Activated T-helper 17 cell treated with anti-CD3 and anti-CD28 coated beads, Interleukin-2, amount 50 U/mL, for 72 hours (primary cell): ENCODE data around the gene ZBP1. TPM values are rescaled to one million over a fixed set of nuclear protein-coding genes. Genes with fewer than 3 reads are reported as not detected.

Experiments
- ATAC-seq: fragments of 150-1000 bp; cut with Tn5 transposase; replicated peaks from 2 replicates; pipeline ENCODE4 v1.10.0; 2021; ENCODE audit warnings: mild to moderate bottlenecking, moderate library complexity
- H3K27ac Mint-ChIP-seq: one replicate; pipeline ENCODE4 v1.8.0; 2022; ENCODE audit warnings: mixed read lengths
- H3K27me3 Mint-ChIP-seq: one replicate; pipeline ENCODE4 v1.8.0; 2022; ENCODE audit warnings: mixed read lengths
- H3K36me3 Mint-ChIP-seq: one replicate; pipeline ENCODE4 v1.8.0; 2022; ENCODE audit warnings: low read depth, mild to moderate bottlenecking, mixed read lengths
- H3K4me1 Mint-ChIP-seq: one replicate; pipeline ENCODE4 v1.8.0; 2022; ENCODE audit warnings: mixed read lengths
- H3K4me3 Mint-ChIP-seq: one replicate; pipeline ENCODE4 v1.8.0; 2022; ENCODE audit warnings: mild to moderate bottlenecking, mixed read lengths
- H3K9me3 Mint-ChIP-seq: one replicate; pipeline ENCODE4 v1.8.0; 2022; ENCODE audit warnings: mixed read lengths
- total RNA-seq, 2 donors: library from RNA; stranded (reverse); gene quantifications; one replicate each; pipeline ENCODE4 v1.2.3, GENCODE V29; 2022

ZBP1 gene
- total RNA-seq, 2 donors from 2014 or later = 1.0 to 1.7 TPM

DNA sequence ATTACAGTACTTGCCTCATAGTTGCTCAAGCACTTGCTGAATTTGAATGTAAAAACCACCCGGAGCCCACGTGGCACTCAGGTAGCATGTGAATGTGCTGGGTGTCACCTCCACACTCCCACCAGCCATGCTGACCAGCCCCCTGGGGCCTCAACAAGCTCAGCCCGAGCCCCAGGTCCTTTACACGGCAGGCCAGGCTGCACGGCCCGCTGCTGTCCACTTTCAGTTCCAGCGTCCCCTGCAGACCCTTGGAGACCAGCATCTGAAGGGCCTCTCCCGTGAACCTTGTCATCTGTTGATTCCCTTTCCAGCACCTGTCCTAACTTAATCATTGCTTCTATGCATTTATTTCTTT, 33.3 kb upstream of the ZBP1 start:
- peaks cover 6% of the 10 kb centered on the region for H3K4me1 Mint-ChIP-seq

DNA sequence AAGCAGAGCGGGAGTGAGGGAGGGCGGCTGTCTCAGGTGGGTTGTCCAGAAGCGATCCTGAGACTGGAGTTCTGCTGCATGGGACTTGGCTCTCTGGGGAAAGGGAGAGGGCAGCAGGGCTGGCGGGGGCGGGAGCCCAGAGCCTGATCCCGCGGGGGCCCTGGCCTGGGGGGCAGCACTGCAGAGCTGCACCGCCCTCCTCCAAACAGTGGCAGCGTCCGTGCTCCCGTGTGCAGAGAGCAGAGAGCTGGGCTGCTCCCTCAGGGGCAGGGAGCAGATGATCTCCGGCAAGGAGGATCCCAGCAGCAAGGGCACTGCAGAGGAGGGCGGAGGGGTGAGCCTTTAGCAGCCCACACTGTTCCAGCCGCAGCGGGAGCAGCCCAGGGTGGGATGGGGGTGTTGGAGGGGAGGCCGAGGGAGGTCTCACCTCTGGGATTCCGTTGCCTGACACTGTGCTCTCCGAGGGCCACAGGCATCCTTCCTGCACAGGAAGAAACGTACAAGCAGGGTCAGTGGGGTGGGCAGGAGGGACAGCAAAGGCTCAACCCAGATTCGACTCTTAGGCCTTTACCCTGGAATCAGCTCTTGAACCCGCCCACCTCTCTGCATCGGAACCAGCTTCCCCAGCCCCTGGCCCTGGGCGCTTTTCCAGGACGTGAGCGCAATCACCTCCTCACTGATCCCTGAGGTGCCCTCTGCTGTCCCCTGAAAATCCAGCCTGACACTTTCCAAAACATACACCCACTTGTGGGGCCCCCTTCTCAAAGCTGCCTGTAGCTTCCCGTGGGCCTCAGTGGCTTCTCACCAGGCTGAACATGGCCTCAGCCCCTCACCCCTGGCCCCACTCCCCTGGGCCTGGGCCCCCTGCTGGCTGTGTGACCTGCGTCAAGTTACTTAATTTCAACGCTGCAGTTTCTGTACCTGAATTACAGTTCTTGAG, 32.6 kb upstream of the ZBP1 start:
- no peak overlapping the region for H3K4me3 Mint-ChIP-seq
- H3K4me1 Mint-ChIP-seq = peaks cover 1% of the 10 kb centered on the region
- no peaks in the 10 kb centered on the region for H3K9me3 Mint-ChIP-seq
- no peaks in the 10 kb centered on the region for H3K27me3 Mint-ChIP-seq
- H3K36me3 Mint-ChIP-seq = no peaks in the 10 kb centered on the region
- H3K27ac Mint-ChIP-seq = no peak overlapping the region
- no peak for ATAC-seq

More for the DNA sequence above, 33.3 kb upstream of the ZBP1 start:
- H3K36me3 Mint-ChIP-seq = no peaks in the 10 kb centered on the region
- H3K27me3 Mint-ChIP-seq = no peaks in the 10 kb centered on the region
- H3K4me3 Mint-ChIP-seq = no peak overlapping the region
- ATAC-seq = no peak
- no peaks in the 10 kb centered on the region for H3K9me3 Mint-ChIP-seq
- no peak overlapping the region for H3K27ac Mint-ChIP-seq

DNA sequence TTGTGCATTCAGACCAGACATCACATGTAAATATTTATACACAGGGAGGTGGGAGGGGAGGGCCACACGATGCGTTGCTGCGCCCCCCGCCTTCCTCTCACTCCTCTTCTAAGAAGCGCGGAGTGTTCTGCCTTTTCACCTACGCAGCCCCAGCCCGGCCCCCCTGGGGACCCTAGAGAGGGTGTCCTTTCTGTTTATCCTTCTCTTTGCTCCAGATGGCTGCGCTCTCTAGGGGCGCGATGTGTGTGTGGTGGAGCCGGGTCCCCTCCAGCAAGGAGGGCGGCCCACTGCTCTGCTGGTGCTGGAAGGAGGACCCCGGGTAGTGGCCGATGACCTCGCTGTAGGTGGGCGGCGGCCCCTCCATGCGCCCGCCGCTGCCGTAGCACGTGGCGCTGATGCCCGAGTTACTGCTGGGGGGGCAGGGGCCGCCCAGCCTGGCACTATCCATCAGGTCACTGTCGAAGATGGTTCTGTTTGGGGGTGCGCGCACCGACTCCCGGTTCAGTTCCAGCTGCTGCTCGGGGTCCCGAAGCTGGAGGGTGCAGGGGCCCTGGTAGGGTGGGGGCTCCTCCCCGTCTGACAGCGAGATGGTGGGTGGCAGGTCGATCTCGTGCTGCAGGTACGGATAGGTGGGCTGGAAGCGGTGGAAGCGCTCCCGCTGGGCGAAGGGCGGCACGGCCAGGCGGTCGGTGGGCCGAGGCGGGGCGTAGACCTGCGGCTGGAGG, 31.8 kb upstream of the ZBP1 start:
- Mint-ChIP-seq H3K9me3 (no peaks in the 10 kb centered on the region), H3K27me3 (no peaks in the 10 kb centered on the region), H3K4me3 (no peak overlapping the region), H3K27ac (no peak overlapping the region), H3K36me3 (no peaks in the 10 kb centered on the region), H3K4me1 (no peaks in the 10 kb centered on the region)
- no peak for ATAC-seq

- Mint-ChIP-seq H3K4me1 (no peaks in the 10 kb centered on the region), H3K4me3 (no peak overlapping the region), H3K36me3 (no peaks in the 10 kb centered on the region), H3K27me3 (no peaks in the 10 kb centered on the region), H3K9me3 (no peaks in the 10 kb centered on the region), H3K27ac (no peak overlapping the region)
- ATAC-seq = no peak
Measured at GRCh38 chr20:57650756-57651483, 30.7 kb upstream of the ZBP1 start.

- H3K27me3 Mint-ChIP-seq = no peaks in the 10 kb centered on the region
- no peaks in the 10 kb centered on the region for H3K36me3 Mint-ChIP-seq
- no peaks in the 10 kb centered on the region for H3K9me3 Mint-ChIP-seq
- no peaks in the 10 kb centered on the region for H3K4me1 Mint-ChIP-seq
- H3K4me3 Mint-ChIP-seq = no peak overlapping the region
- no peak for ATAC-seq
- H3K27ac Mint-ChIP-seq = no peak overlapping the region
Measured at GRCh38 chr20:57650266-57650665, 30.0 kb upstream of the ZBP1 start.

DNA sequence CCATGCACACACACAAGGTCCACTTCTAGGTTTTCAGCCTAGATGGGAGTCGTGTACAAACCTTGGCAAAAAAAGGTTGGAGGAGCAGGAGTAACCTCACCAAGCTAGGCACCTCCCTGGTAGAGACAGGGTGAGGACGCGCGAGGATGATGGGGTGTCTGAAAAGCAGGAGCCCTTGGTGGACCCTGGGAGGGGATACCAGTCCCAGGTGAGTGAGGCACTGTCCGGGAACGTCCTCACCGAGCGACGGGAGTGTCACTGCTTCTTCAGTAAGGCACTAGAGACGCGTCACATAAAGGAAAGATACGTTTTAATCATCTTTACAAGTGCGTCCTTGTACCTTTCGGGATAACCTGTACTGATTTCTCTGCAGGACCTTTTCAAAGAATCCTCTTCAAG, 29.4 kb upstream of the ZBP1 start:
- ATAC-seq = no peak
- no peaks in the 10 kb centered on the region for H3K36me3 Mint-ChIP-seq
- no peak overlapping the region for H3K4me3 Mint-ChIP-seq
- no peak overlapping the region for H3K27ac Mint-ChIP-seq
- no peaks in the 10 kb centered on the region for H3K4me1 Mint-ChIP-seq
- peaks cover 3% of the 10 kb centered on the region for H3K9me3 Mint-ChIP-seq
- no peaks in the 10 kb centered on the region for H3K27me3 Mint-ChIP-seq

DNA sequence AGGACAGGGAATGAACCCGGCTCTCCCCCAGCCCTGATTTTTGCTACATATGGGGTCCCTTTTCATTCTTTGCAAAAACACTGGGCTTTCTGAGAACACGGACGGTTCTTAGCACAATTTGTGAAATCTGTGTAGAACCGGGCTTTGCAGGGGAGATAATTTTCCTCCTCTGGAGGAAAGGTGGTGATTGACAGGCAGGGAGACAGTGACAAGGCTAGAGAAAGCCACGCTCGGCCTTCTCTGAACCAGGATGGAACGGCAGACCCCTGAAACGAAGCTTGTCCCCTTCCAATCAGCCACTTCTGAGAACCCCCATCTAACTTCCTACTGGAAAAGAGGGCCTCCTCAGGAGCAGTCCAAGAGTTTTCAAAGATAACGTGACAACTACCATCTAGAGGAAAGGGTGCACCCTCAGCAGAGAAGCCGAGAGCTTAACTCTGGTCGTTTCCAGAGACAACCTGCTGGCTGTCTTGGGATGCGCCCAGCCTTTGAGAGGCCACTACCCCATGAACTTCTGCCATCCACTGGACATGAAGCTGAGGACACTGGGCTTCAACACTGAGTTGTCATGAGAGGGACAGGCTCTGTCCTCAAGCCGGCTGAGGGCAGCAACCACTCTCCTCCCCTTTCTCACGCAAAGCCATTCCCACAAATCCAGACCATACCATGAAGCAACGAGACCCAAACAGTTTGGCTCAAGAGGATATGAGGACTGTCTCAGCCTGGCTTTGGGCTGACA, 28.8 kb upstream of the ZBP1 start:
- ATAC-seq = no peak
- no peaks in the 10 kb centered on the region for H3K4me1 Mint-ChIP-seq
- H3K9me3 Mint-ChIP-seq = peaks cover 8% of the 10 kb centered on the region
- H3K27ac Mint-ChIP-seq = no peak overlapping the region
- H3K4me3 Mint-ChIP-seq = no peak overlapping the region
- H3K36me3 Mint-ChIP-seq = no peaks in the 10 kb centered on the region
- no peaks in the 10 kb centered on the region for H3K27me3 Mint-ChIP-seq

DNA sequence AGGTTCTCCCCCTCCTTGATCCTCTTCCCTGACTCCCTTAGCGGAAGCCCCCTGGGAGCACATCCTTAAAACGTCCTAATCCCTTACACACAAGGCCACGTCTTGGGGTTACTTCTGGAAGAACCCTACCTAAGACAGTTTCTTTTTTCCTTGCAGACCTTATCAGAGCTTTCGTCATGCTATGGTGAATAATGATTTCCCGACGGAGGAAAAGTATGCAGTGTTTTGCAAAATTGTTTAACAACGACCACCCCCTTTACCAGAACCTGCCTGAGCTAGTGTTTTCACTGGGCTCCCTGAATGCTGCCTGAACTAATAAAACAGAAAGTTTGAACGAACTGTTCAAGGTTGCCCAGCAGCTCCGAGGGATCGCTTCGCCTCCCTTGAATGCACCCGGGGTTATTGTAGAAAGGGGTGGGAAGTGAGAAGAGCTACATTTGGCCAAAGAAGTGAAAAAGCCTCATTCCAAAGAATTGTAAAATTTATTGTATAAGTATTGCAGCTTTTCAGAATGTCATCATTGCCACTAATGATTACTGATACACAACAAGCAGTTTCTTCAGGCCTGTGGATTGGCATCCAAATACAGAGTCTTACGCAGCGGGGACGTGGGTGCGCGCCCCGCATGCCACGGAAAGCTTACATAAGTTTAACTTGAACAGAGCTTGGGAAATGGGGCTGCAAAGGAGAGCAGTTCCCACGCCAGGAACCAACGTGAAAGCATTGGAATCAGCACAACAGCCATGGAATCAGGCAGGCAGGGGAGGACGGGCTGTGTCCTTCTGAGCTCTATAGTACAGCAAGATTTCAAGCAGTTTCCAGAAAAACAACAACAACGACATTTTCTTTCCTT, 27.9 kb upstream of the ZBP1 start:
- ATAC-seq = no peak
- no peak overlapping the region for H3K4me3 Mint-ChIP-seq
- H3K9me3 Mint-ChIP-seq = peaks cover 11% of the 10 kb centered on the region
- no peaks in the 10 kb centered on the region for H3K36me3 Mint-ChIP-seq
- no peaks in the 10 kb centered on the region for H3K4me1 Mint-ChIP-seq
- no peak overlapping the region for H3K27ac Mint-ChIP-seq
- no peaks in the 10 kb centered on the region for H3K27me3 Mint-ChIP-seq

DNA sequence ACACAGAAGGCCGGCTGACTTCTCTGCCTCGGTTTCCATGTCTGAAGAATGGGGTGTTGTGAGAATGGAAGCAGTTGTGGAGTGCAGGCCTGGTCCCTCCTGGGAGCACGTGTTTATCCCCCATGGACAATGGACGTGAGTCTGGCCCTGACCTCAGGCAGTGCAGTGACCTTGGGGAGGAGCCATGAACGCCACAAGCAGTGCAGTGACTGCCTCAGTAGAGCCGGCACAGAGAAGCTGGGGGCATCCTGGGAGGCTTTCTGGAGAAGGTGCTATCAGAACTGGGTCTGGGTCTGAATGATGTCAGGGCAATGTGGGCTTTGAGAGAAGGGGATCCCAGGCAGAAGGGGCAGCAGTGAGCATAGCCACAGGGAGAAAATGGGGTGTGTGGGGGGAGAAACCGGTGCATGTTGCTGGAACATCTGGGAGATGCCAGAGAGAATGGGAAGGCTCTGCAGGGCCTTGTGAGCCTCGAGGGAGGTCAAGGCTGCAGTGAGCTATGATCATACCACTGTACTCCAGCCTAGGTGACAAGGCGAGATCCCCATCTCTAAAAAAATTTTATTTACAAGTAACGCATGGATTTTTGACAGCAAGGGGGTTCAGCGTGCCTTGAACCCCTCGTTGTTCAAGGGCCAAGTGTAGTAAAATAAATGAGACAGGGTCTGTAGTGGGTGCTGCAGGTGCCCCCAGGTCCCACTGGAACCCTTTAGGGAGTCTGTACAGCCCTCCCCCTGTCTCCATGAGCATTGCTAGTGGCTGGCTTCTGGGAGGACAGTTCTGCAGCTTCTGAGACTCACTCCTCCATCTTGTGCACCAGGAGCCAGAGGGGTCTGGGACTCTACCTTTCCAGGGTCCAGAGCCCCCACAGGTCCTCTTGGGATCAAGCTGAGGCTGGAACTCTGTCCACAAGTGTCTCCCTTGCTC, 27.0 kb upstream of the ZBP1 start:
- H3K27me3 Mint-ChIP-seq = no peaks in the 10 kb centered on the region
- ATAC-seq = no peak
- H3K36me3 Mint-ChIP-seq = no peaks in the 10 kb centered on the region
- no peaks in the 10 kb centered on the region for H3K4me1 Mint-ChIP-seq
- no peak overlapping the region for H3K4me3 Mint-ChIP-seq
- no peak overlapping the region for H3K27ac Mint-ChIP-seq
- peaks cover 13% of the 10 kb centered on the region for H3K9me3 Mint-ChIP-seq

DNA sequence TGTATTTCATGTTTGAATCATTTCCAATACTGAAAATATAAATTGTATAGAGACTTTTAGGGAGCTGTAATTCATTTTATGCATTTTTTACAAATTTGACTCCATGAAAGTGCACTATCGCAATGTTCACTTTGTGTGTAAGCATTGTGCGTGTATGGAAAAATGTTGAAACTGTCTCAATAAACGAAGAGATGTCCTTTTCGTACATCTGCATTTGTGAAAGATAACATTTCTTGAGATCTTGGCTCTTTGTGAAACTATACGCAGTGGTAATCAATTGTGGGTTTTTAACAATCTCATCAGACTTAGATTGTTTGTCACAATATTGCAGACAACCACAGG, 18.6 kb upstream of the ZBP1 start:
- no peak for ATAC-seq
- no peaks in the 10 kb centered on the region for H3K36me3 Mint-ChIP-seq
- H3K4me1 Mint-ChIP-seq = peaks cover 4% of the 10 kb centered on the region
- no peak overlapping the region for H3K27ac Mint-ChIP-seq
- peaks cover 18% of the 10 kb centered on the region for H3K9me3 Mint-ChIP-seq
- H3K4me3 Mint-ChIP-seq = no peak overlapping the region
- peaks cover 21% of the 10 kb centered on the region for H3K27me3 Mint-ChIP-seq

DNA sequence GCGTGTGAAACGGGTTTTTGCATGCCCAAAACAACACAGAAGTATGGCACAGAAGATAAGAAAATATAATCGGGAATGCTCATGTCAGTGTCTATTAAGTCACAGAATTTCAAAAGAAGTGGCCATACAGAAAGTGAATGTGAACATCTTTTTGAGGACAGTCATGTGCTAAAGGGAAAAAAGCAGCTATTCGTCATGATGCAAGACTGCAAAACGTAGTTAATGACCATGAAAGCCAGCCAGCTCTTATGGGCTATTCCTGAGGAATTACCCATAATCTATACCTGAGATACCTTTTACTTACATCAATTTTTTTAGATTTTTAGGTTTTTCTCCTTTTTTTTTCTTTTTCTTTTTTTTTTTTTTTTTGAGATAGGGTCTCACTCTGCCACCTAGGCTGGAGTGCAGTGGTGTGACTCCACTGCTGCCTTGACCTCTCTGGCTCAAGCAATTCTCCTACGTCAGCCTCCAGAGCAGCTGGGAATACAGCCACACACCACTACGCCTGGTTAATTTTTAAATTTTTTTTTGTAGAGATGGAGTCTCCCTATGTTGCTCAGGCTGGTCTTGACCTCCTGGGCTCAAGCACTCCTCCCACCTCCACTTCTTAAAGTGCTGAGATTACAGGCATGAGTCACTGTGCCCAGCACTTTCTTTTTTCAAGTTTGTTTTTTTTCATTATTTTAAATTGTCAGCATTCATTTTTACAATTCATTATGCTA, 18.1 kb upstream of the ZBP1 start:
- peaks cover 6% of the 10 kb centered on the region for H3K4me1 Mint-ChIP-seq
- no peak for ATAC-seq
- no peaks in the 10 kb centered on the region for H3K36me3 Mint-ChIP-seq
- H3K27ac Mint-ChIP-seq = no peak overlapping the region
- peaks cover 21% of the 10 kb centered on the region for H3K27me3 Mint-ChIP-seq
- H3K9me3 Mint-ChIP-seq = peaks cover 18% of the 10 kb centered on the region
- no peak overlapping the region for H3K4me3 Mint-ChIP-seq

DNA sequence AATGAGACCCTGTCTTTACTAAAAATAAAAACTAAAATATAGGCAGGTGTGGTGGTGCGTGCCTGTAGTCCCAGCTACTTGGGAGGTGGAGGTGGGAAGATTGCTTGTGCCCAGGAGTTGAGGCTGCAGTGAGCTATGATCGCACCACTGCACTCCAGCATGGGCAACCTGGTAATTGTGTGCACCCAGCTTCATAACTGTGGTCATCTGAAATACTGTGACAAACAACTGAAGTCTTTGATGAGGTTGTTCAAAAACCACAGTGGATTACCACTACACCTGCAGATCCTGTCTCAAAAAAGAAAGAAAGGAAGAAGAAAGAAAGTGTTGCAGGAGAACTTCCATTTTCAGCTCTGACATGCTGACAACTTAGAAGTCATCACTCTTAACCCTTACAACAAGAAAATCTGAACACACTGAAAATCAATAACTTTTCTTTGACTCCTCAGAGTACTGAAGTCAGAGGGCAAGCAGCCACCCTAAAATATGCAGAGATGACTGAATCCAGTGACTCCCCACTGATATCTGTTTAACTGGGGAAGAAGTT, 13.8 kb upstream of the ZBP1 start:
- Mint-ChIP-seq H3K27ac (no peak overlapping the region), H3K4me1 (peaks cover 23% of the 10 kb centered on the region), H3K4me3 (peak overlapping the region; percentile 23), H3K9me3 (peaks cover 18% of the 10 kb centered on the region), H3K36me3 (no peaks in the 10 kb centered on the region), H3K27me3 (peaks cover 24% of the 10 kb centered on the region)
- ATAC-seq = peak; percentile 52
